Activated T-cell treated with anti-CD3 and anti-CD28 coated beads, Interleukin-2, amount 50 U/mL, for 48 hours (primary cell): ENCODE results near the gene COL11A1.
"Not testable (repeated sequence)": the region's sequence is repeated elsewhere in the genome, so short reads cannot be mapped to it uniquely, and the experiment has no call there.

Source experiments
- DNase-seq, 2 experiments: peaks; one replicate each; pipeline ENCODE4 v3.0.0-alpha.2; 2020

The COL11A1 gene

GRCh38 chr1:103075316-103076000 lies 32.9 kb downstream of the COL11A1 start:
- no peak for DNase-seq

- DNase-seq = no peak
Observed at GRCh38 chr1:103074224-103074623, 34.1 kb downstream of the COL11A1 start.

- no peak for DNase-seq
Observed at GRCh38 chr1:103069201-103069600, 39.1 kb downstream of the COL11A1 start.

GRCh38 chr1:103063921-103064320 lies 44.4 kb downstream of the COL11A1 start:
- DNase-seq = no peak

- no peak for DNase-seq
Observed at GRCh38 chr1:103058391-103058790, 49.9 kb downstream of the COL11A1 start.

GRCh38 chr1:103056423-103056822 lies 51.9 kb downstream of the COL11A1 start:
- DNase-seq = no peak

- DNase-seq = not testable (repeated sequence)
Observed at GRCh38 chr1:103028110-103028509, 80.2 kb downstream of the COL11A1 start.

- DNase-seq = no peak
Observed at GRCh38 chr1:103025858-103026409, 82.4 kb downstream of the COL11A1 start.

- DNase-seq = no peak
Observed at GRCh38 chr1:103024051-103024450, 84.3 kb downstream of the COL11A1 start.

GRCh38 chr1:103002005-103002404 lies 106.3 kb downstream of the COL11A1 start:
- DNase-seq = no peak

GRCh38 chr1:102978874-102979273 lies 129.4 kb downstream of the COL11A1 start:
- no peak for DNase-seq

GRCh38 chr1:102977292-102977691 lies 131.0 kb downstream of the COL11A1 start:
- DNase-seq = no peak

GRCh38 chr1:102970496-102971078 lies 137.7 kb downstream of the COL11A1 start:
- peak; percentile 15 to 17 for DNase-seq

- DNase-seq = no peak
Observed at GRCh38 chr1:102967786-102968185, 140.5 kb downstream of the COL11A1 start.

GRCh38 chr1:102961549-102961948 lies 146.8 kb downstream of the COL11A1 start:
- no peak for DNase-seq

- DNase-seq = no peak
Observed at GRCh38 chr1:102954576-102954975, 153.7 kb downstream of the COL11A1 start.

GRCh38 chr1:102952400-102952799 lies 155.9 kb downstream of the COL11A1 start:
- no peak for DNase-seq

- DNase-seq = no peak
Observed at GRCh38 chr1:102942324-102942723, 166.0 kb downstream of the COL11A1 start.

GRCh38 chr1:102941366-102941947 lies 166.9 kb downstream of the COL11A1 start:
- no peak for DNase-seq

GRCh38 chr1:102937401-102937800 lies 170.9 kb downstream of the COL11A1 start:
- no peak for DNase-seq

- not testable (repeated sequence) for DNase-seq
Observed at GRCh38 chr1:102933362-102933761, 175.0 kb downstream of the COL11A1 start.

- DNase-seq = no peak
Observed at GRCh38 chr1:102919659-102920058, 188.7 kb downstream of the COL11A1 start.

- no peak for DNase-seq
Observed at GRCh38 chr1:102901996-102902395, 206.3 kb downstream of the COL11A1 start.

- DNase-seq = no peak
Observed at GRCh38 chr1:102899935-102900334, 208.4 kb downstream of the COL11A1 start.
